Endothelial cell of umbilical vein (primary cell): ENCODE measurements around the gene CTU1.

Experiments
- EZH2 ChIP-seq: IDR thresholded peaks from 2 replicates; pipeline ENCODE4 v1.6.1; 2012; ENCODE audit warnings: borderline replicate concordance, low read depth, mild to moderate bottlenecking, moderate library complexity, low read length, inconsistent platforms; ENCODE audit not compliant: severe bottlenecking
- FOS ChIP-seq: IDR thresholded peaks from 2 replicates; pipeline ENCODE4 v1.6.1; 2011; ENCODE audit warnings: mild to moderate bottlenecking, low read length, moderate library complexity, borderline replicate concordance; ENCODE audit not compliant: insufficient read depth
- JUN ChIP-seq: IDR thresholded peaks from 2 replicates; pipeline ENCODE4 v1.6.1; 2011; ENCODE audit warnings: borderline replicate concordance, low read depth; ENCODE audit not compliant: insufficient read length, insufficient read depth
- MYC ChIP-seq: IDR thresholded peaks from one replicate; pipeline ENCODE4 v1.6.1; 2011; ENCODE audit warnings: mild to moderate bottlenecking, low read depth, low read length
- POLR2A ChIP-seq: IDR thresholded peaks from 2 replicates; pipeline ENCODE4 v1.6.1; 2012; ENCODE audit warnings: low read depth, mild to moderate bottlenecking, control low read depth, low read length
- POLR2AphosphoS5 ChIP-seq: IDR thresholded peaks from 2 replicates; pipeline ENCODE4 v1.6.1; 2012; ENCODE audit warnings: low read depth, mild to moderate bottlenecking, control low read depth, low read length, moderate library complexity; ENCODE audit not compliant: insufficient read depth
- TF ChIP-seq, protein P1 (sequence below), 2 donors: IDR thresholded peaks; 1 replicate in 1 of 2; 2 replicates in 1 of 2; pipeline ENCODE4 v1.5.1; 2011; ENCODE audit warnings: low read length in 2 of 2, mild to moderate bottlenecking in 2 of 2, moderate library complexity in 2 of 2, control low read depth in 1 of 2, inconsistent platforms in 1 of 2, low read depth in 1 of 2; ENCODE audit not compliant: insufficient read depth in 1 of 2; ENCODE audit errors: extremely low read depth in 1 of 2

DNA sequence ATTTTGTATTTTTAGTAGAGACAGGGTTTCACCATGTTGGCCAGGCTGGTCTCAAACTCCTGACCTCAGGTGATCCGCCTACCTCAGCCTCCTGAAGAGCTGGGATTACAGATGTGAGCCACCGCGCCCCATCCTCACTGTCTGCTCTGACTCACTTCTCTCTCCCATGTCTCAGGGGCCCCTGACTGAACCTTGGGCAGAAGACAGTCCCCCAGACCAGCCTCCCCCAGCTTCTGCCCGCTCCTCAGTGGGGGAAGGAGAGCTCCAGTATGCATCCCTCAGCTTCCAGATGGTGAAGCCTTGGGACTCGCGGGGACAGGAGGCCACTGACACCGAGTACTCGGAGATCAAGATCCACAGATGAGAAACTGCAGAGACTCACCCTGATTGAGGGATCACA is 21.5 kb upstream of the CTU1 start:
- TF ChIP-seq, protein P1, sequence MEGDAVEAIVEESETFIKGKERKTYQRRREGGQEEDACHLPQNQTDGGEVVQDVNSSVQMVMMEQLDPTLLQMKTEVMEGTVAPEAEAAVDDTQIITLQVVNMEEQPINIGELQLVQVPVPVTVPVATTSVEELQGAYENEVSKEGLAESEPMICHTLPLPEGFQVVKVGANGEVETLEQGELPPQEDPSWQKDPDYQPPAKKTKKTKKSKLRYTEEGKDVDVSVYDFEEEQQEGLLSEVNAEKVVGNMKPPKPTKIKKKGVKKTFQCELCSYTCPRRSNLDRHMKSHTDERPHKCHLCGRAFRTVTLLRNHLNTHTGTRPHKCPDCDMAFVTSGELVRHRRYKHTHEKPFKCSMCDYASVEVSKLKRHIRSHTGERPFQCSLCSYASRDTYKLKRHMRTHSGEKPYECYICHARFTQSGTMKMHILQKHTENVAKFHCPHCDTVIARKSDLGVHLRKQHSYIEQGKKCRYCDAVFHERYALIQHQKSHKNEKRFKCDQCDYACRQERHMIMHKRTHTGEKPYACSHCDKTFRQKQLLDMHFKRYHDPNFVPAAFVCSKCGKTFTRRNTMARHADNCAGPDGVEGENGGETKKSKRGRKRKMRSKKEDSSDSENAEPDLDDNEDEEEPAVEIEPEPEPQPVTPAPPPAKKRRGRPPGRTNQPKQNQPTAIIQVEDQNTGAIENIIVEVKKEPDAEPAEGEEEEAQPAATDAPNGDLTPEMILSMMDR (IDR thresholded peaks at IDR 0.05; ENCODE audit: extremely low read depth in 1 of 2, insufficient read depth in 1 of 2, low read depth in 1 of 2, low read length in 2 of 2): no peak
- TF ChIP-seq POLR2A: no peak
- TF ChIP-seq EZH2: no peak
- no peak for TF ChIP-seq POLR2AphosphoS5
- no peak for TF ChIP-seq JUN
- TF ChIP-seq FOS: no peak
- no peak for TF ChIP-seq MYC
